ENCODE results near the gene DDIAS. TPM values are rescaled to one million over a fixed set of nuclear protein-coding genes. Genes with fewer than 3 reads are reported as not detected.
A peak's percentile ranks its signal among the peaks of the same experiment; 100 is the strongest.

Gene DDIAS
- total RNA-seq, 1 experiment from 2014 or later: 12.4 TPM

GRCh38 chr11:82902880-82903279 is 1.3 kb downstream of the DDIAS start:
- no TSS peak for BruUV-seq (replicated peaks)
- intact Hi-C loops (cut with micrococcal nuclease; ENCODE audit: unreplicated experiment): no loop called here
- CTCF ChIA-PET: no interaction called here

GRCh38 chr11:82903843-82904586 is 2.5 kb downstream of the DDIAS start:
- Histone ChIP-seq H3K36me3 (ENCODE audit: low read depth) (no peaks in the 10 kb centered on the region), H3K4me2 (no peak overlapping the region), H3K9me3 (ENCODE audit: insufficient read depth, low read depth) (no peaks in the 10 kb centered on the region), H3K4me1 (replicated peaks; ENCODE audit: insufficient read depth) (peaks cover 17% of the 10 kb centered on the region), H3K4me3 (no peak overlapping the region), H3K79me2 (ENCODE audit: low read depth) (peaks cover 44% of the 10 kb centered on the region), H3K27me3 (ENCODE audit: insufficient read depth, low read depth) (no peaks in the 10 kb centered on the region), H3K9me2 (ENCODE audit: insufficient read depth) (no peaks in the 10 kb centered on the region), H4K20me1 (ENCODE audit: insufficient read depth) (no peaks in the 10 kb centered on the region), H3K27ac (no peak overlapping the region), H3F3A (ENCODE audit: insufficient read depth, low read depth) (peaks cover 9% of the 10 kb centered on the region; the same call in 1 of the 2 replicates), H2AFZ (no peak overlapping the region)
- intact Hi-C loops (cut with micrococcal nuclease; ENCODE audit: unreplicated experiment): no loop called here
- peak in 1 of 2 experiments; percentile 25 for DNase-seq
- no TSS peak for BruUV-seq (replicated peaks)
- ChIA-PET POLR2A (ENCODE audit: unreplicated experiment) (no interaction called here), CTCF (interaction anchor here (0.5 kb wide), 1 partner anchor 321 kb away, joined by 5 read pairs; no protein-coding TSS in a partner anchor)
- TF ChIP-seq, protein P1, sequence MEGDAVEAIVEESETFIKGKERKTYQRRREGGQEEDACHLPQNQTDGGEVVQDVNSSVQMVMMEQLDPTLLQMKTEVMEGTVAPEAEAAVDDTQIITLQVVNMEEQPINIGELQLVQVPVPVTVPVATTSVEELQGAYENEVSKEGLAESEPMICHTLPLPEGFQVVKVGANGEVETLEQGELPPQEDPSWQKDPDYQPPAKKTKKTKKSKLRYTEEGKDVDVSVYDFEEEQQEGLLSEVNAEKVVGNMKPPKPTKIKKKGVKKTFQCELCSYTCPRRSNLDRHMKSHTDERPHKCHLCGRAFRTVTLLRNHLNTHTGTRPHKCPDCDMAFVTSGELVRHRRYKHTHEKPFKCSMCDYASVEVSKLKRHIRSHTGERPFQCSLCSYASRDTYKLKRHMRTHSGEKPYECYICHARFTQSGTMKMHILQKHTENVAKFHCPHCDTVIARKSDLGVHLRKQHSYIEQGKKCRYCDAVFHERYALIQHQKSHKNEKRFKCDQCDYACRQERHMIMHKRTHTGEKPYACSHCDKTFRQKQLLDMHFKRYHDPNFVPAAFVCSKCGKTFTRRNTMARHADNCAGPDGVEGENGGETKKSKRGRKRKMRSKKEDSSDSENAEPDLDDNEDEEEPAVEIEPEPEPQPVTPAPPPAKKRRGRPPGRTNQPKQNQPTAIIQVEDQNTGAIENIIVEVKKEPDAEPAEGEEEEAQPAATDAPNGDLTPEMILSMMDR (conservative IDR thresholded peaks at IDR 0.05): no peak
- no peak for TF ChIP-seq EZH2 (IDR thresholded peaks at IDR 0.05; ENCODE audit: low read depth)

More at GRCh38 chr11:82902880-82903279, 1.3 kb downstream of the DDIAS start:
- H3K27me3 ChIP-seq (ENCODE audit: insufficient read depth, low read depth): no peaks in the 10 kb centered on the region
- H3K9me2 ChIP-seq (ENCODE audit: insufficient read depth): no peaks in the 10 kb centered on the region
- peak overlapping the region; percentile 88 for H3K4me3 ChIP-seq
- no peaks in the 10 kb centered on the region for H4K20me1 ChIP-seq (ENCODE audit: insufficient read depth)
- TF ChIP-seq, protein P1 (conservative IDR thresholded peaks at IDR 0.05): no peak
- TF ChIP-seq EZH2 (IDR thresholded peaks at IDR 0.05; ENCODE audit: low read depth): no peak
- H3F3A ChIP-seq (ENCODE audit: insufficient read depth, low read depth): peaks cover 9% of the 10 kb centered on the region; the same call in 1 of the 2 replicates
- no peaks in the 10 kb centered on the region for H3K9me3 ChIP-seq (ENCODE audit: insufficient read depth, low read depth)
- H3K36me3 ChIP-seq (ENCODE audit: low read depth): no peaks in the 10 kb centered on the region
- no peak for DNase-seq
- H3K4me1 ChIP-seq (replicated peaks; ENCODE audit: insufficient read depth): peaks cover 17% of the 10 kb centered on the region
- H3K27ac ChIP-seq: no peak overlapping the region
- no peak overlapping the region for H2AFZ ChIP-seq
- H3K79me2 ChIP-seq (ENCODE audit: low read depth): peaks cover 45% of the 10 kb centered on the region
- POLR2A ChIA-PET (ENCODE audit: unreplicated experiment): no interaction called here
- peak overlapping the region; percentile 87 for H3K4me2 ChIP-seq

DNA sequence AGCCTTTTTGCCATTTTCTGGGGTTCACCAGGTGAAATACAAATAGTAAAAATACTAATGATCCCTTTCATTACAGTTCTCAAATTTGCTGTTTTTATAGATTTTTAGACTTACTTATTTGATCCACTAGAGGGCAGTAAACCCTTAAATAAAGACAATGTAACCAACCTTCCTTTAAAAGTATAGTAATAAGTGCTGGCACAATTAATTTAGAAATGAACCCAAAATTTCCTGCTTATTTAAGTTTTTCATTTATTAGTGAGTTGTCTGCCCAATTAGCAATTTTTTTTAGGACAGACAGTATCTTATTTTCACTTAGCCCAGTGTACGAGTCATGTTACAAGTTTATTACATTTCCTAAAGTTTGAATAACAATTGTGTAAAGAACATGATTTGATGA is 4.7 kb downstream of the DDIAS start:
- POLR2A ChIA-PET (ENCODE audit: unreplicated experiment): interaction anchor here (0.6 kb wide), 1 partner anchor 387 kb away, joined by 5 read pairs; no protein-coding TSS in a partner anchor
- 0 out of 2 replicates have a peak, but pooled peaks cover 5% of the 10 kb centered on the region for H3F3A ChIP-seq (ENCODE audit: insufficient read depth, low read depth)
- no peaks in the 10 kb centered on the region for H3K9me3 ChIP-seq (ENCODE audit: insufficient read depth, low read depth)
- no peaks in the 10 kb centered on the region for H3K9me2 ChIP-seq (ENCODE audit: insufficient read depth)
- TF ChIP-seq EZH2 (IDR thresholded peaks at IDR 0.05; ENCODE audit: low read depth): no peak
- TF ChIP-seq, protein P1 (conservative IDR thresholded peaks at IDR 0.05): peak; percentile 91
- no peaks in the 10 kb centered on the region for H3K36me3 ChIP-seq (ENCODE audit: low read depth)
- H3K4me1 ChIP-seq (replicated peaks; ENCODE audit: insufficient read depth): peaks cover 9% of the 10 kb centered on the region
- H3K27ac ChIP-seq: no peak overlapping the region
- no peak overlapping the region for H3K4me3 ChIP-seq
- no TSS peak for BruUV-seq (replicated peaks)
- H2AFZ ChIP-seq: no peak overlapping the region
- peak in 1 of 2 experiments; percentile 50 for DNase-seq
- H4K20me1 ChIP-seq (ENCODE audit: insufficient read depth): no peaks in the 10 kb centered on the region
- H3K79me2 ChIP-seq (ENCODE audit: low read depth): peaks cover 34% of the 10 kb centered on the region
- H3K4me2 ChIP-seq: no peak overlapping the region
- intact Hi-C loops (cut with micrococcal nuclease; ENCODE audit: unreplicated experiment): loop anchor here (1.0 kb wide), 2 partner anchors 344 to 914 kb away; no protein-coding TSS in a partner anchor
- no peaks in the 10 kb centered on the region for H3K27me3 ChIP-seq (ENCODE audit: insufficient read depth, low read depth)
- CTCF ChIA-PET: no interaction called here

All from PC-9 (cell line).